Measurements from ENCODE around the gene XYLT1.

The XYLT1 gene

DNA sequence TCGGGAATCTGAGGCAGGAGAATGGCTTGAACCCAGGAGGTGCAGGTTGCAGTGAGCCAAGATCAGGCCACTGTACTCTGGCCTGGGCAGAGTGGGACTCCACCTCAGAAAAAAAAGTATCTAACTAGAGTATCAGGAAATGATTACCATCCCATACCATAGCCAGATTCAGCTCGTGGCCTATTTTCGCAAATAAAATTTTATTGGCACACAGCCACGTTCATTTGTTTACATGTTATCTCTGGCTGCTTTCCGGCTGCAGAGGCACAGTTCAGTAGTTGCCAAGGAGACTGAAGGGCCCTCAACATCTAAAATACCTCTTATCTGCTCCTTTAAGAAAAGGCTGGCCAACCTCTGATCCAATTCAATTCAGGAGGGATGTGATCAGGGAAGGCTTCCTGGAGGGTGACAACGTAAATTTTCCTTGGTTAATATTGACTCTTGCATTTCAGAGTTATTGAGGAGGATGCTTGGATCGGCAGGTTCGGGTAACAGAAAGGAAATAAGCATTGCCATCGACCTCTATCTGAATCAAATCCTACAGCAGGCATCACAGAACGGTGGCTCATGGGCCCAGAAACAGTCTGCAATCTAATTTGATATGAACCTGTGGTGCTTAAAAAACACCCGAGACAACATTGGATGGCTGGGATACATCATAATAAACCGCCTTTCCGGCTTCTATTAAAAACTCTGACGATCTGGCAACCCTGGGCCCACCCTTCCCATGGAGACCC, 73.8 kb downstream of the XYLT1 start:
- no peak for DNase-seq

DNA sequence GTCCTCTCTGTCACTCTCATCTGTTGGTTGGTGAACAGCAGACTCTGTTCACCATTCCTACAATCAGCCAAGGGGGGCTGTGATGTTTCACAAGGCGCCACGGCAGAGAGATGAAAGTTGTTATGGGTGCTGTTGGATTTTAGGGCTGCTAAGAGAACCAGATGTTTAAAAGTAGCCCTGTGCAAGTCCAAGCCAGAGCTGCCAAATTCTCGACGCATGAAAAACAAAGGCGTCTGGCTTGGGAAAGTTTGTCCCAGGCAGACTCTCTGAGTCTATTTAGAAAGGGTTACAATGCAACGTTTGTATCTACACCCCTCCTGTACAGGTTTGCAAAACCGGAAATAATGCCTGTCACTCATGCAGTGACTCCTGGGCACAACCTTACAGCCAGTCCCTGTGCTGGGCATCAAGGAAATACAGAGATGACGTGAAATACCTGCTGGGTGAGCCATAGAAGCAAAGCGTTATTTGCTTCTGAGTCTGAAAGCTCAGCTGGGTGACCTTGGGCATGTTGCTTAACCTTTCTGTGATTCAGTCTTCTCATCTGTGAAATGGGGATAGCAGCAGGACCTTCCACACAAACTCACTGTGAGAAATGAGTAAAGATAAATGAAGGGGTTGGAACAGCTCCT, 74.8 kb downstream of the XYLT1 start:
- no peak for DNase-seq

DNA sequence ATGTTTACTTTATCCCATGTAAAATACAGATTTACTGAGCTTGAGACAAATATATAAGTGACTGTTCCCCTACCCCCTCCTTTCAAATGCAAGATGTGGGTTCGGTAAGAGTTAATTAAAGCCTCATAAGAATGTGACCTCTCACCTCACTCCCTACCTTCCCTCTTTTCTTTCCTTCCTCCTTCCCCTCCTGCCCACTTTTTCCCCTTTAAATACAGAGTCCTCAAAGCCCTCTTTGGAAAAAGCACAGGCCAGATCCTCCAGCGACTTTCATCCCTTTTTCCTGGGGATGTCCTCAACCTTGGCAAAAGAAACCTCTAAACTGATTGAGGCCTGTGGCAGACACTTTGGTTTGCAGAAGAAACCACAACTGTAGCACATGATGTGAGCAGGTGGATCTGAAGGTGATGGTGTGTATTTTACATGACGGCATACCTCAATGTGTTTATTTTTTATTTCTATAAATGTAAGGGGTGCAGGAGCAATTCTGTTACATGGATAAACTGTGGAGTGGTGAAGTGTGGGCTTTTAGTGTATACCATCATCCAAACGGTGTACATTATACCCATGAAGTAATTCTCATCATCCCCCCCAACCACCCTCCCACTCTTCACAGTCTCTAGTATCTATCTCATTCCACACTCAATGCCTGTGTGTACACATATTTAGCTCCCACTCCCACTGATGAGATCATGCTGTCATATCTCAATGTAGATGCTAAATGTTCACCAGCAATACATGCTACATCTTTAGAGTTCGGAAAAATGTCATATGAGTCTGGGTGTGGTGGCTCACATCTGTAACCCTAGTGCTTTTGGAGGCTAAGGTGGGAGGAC, 77.7 kb downstream of the XYLT1 start:
- DNase-seq, result no peak

DNA sequence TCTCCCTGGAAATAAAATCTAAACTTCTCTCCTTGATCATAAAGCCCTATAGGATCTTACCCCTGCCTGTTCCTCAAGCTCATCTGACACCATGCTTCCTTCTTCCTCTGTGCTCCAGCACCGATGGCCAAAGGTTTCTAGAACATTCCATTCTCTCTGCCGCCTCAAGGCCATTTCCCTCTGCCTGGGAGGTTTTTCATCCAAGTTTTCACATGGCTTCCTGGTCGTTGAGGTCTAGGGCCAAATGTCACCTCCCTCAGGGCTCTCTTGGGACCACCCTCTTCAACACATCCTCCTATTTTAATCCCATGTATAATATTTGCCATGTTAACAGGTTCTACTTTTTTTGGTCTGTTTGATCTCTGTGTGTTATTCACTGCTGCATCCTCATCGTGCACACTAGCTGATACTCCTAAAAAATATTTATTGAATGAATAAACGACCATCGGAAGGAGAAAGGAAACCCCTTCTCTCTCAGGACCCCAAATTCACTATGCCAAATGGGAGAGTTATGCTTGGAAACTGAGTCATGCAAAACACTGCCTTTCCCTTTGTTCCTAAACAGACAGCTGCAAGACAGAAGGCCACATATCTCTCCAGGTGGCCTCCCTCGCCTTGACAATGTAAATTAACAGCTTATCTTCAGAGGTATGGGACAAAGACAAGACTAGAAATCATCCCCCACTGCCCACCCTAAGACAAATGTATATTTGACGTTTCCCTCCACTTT, 78.5 kb downstream of the XYLT1 start:
- no peak for DNase-seq

DNA sequence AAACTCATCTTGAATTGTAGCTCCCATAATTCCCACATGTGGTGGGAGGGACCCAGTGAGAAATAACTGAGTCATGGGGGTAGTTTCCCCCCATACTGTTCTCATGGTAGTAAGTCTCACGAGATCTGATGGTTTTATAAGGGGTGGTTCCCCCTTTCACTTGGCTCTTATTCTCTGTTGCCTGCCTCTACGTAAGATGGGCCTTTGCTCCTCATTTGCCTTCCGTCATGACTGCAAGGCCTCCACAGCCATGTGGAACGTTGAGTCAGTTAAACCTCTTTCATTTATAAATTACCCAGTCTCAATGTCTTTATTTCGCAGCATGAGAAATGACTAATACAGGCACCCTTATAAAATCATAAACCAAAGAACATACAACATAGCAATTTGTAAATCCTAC, 79.0 kb downstream of the XYLT1 start:
- no peak for DNase-seq

DNA sequence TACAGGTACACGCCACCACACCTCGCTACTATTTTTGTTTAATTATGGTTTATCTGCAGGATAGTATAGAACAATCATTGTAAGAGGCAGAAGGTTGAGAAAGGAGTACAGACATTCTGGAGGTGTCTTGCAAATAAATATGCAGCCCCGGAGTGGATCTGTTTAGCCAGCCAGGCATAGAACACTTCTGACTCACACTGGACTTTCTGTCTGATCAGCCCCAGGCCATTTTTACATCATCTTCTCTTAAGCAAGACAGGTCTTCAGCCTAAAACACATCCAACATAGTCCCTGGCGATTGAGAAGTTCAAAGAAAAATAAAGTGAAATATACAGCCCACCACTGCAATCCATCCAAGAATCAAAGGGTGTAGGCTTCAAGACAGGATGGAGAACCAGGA, 81.4 kb downstream of the XYLT1 start:
- DNase-seq, result no peak

DNA sequence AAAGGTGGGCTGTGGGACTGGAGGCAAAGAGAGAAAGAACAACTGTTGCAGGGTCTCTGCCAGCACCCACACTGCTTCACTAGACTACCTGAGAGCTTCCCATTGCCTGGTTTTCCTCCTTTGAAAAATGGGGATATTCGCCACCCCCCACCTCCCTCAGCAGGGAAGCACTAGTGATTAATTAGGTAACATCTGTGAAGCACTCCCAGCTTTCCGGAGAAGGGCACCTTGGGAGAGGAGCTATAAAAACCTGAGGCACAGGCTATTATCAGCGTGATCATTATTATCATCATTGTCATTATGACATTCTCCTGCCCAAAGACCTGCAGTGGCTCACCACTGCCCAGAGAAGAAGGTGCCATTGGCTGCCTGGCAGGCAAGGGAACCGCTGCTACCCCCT, 83.5 kb downstream of the XYLT1 start:
- DNase-seq, result no peak

DNA sequence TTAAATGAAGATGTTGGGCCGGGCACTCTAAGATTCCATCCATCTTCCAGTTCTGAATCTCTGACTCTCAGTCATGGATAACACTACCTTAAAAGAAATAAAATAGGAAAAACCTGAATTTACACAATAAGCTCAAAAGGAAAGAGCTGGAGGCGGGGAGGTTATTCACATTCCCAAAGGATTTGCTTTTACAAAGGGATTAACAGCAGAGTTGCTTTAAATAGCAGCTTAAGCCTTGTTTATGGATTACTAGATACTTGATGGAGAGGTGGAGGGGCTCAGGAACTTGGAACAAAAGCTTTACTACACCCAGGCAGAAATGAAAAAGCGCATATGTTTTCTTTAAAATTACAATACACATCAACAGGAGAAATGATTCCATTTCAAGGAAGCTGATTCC, 84.5 kb downstream of the XYLT1 start:
- no peak for DNase-seq

DNA sequence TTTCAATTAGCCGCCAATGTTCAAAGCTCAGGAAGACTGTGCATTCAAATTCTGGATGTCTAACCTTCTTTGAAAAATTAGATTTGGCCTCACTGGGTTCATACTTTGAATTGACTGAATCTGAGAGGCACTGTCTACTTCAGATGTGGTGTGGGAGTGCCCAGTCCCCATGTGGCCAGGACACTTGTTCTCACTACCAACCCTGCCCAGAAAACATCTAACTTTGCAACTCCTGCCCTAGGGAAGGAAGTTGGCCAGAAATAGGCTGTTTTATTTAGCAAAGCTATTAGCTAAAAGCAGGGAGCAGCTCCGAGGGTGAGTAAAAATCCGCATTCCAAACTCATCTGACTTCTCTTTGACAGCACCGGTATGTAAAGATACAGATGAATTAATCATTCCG, 86.3 kb downstream of the XYLT1 start:
- DNase-seq, result no peak

DNA sequence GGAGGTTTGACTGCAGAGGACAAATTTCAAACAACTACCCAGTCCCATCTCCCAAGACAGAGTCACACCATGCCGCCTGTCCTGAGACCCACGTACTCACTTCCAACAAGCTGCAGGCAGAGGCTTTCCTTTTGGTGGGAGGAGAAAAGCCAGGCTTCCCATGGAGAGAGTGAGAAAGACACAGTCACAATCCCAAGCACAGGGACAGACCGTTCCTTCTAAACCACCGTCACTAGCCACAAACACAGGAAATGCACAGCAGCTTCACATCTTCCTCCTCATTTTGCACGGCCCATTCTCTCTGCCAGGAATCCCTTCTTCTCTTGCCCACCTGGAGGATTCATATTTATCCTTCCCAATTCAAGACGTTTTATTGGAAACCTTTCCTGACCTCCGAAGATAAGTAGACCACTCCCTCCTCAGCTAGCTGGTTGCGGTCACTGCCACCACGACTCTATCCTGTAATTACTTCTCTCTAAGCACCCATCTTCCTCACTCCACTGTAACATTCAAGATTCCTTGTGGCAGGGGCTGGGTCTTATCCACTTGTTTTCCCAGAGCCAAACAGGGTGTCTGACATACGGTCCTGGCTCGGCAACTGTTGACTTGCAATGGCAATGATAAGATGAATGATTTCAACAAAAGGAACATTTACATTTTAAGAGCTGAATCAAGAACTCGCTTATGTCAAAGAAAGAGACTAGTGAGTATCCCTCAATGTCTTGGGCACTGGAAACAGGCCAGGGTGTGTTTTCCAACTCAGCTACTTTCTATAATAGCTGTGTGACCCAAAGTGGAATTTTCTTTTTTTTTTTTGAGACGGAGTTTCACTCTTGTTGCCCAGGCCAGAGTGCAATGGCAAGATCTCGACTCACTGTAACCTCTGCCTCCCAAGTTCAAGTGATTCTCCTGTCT, 87.6 kb downstream of the XYLT1 start:
- DNase-seq, result no peak

DNA sequence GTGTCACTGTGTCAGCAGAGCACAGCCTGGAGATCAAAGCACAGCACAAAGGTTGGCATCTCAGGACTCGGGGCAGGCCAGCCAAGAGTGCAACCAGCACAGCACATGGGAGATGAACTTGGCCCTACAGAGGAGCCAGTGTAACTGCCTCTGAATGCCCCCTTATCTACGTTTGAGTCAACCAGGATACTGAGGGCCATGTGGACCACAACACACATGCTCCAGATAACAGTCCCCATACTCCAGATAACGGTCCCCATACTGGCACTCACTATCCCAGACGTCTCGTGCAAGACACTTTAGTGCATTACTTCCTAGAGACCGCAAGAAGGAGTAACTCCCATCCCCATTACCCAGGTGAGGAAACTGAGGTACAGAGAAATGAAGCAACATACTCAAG, 88.2 kb downstream of the XYLT1 start:
- DNase-seq, result no peak

DNA sequence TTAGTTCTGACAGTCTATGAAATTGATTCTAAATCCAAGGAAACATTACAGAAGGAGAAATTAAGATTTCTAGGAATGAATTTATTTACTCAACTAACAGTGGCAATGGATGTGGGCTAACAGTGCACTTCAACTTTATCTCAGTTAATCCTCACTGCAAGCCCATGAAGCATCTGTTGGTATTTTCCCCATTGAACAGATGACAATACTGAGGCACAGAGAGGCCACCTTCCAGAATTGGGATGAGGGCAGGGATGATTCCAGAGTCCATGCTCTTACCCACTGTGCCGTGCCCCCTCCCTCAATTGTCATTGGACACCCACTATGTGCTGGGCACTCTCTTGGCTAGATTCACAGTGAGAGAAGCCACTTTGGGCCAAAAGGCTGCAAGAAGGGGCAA, 89.0 kb downstream of the XYLT1 start:
- no peak for DNase-seq

DNA sequence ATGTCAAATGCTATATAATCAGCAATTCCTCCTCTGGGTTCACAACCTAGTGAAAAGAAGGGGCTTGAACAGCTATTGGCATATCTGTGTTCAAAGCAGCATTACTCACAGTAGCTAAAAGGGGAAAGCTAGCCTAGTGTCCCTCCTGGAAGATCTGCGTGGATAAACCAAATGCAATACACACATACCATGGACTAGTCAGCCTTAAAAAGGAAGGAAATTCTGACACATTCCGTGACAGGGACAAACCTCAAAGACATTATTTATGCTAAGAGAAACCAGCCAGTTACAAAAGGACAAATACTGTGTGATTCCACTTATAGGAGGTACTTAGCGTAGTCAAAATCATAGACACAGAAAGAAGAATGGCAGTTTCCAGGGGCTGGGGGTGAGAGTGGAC, 90.1 kb downstream of the XYLT1 start:
- no peak for DNase-seq

DNA sequence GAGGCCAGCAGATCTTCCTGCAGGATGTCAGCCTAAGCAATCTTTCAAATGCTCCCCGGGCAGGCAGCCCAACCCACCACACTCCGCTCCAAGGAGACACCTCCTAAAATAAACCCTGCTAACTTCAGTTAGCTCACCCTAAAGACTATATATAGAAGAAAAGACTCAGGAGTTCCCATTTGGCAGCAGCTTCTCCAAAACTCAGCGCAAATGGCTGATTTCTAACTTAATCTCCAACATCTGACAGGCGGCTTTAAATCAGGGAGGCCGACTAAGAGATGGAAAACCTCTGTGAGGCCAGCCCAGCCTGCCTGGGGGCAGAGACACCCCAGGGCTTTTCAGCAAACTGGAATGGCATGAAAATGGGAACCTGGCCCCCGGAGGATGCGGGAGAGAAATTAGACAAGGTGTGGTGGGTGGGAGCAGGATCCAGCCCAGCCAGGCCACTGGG, 91.6 kb downstream of the XYLT1 start:
- no peak for DNase-seq

DNA sequence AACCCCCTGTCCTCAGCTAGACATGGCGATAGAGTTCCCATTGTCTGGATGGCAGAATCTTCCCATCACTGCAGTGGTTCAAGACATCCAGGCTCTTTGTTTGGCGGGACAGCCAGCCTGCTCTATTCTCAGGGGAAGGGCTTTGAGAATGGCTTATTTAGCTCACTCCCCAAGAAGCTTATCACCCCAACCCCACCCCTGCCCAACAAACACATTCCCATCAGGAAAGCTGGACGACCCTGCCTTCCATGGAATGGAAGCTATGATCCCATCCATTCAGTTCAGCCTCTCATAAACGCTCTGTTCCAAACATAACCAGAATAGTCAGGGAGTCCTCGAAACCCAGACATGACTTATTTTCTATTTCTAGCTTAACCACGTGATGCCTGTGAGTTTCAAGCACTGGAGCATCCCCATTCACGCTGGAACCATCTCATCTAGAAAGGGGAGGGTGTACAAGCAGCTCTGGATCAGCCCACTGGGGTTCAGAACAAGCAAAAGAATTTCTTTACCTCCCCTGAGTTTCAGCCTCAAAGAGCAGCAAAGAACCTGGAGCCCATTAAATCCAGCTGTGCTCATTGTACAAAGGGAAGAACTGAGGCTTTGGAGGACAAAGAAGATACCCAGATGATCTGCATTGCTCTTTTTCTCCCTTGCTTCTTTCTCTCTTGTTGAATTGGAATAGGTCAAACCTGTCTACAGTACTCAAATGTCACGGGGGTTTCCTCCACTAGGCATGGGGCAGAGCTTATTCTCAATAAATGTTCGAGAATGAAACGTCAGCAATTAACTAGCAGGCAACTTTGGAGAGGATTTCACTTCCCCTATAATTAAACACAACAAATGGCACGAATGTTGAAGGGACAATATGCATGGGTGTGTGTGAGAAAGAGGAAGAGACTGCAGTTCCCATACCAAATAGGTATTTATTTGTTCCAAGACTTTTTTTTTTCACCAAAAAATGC, 93.1 kb downstream of the XYLT1 start:
- no peak for DNase-seq

DNA sequence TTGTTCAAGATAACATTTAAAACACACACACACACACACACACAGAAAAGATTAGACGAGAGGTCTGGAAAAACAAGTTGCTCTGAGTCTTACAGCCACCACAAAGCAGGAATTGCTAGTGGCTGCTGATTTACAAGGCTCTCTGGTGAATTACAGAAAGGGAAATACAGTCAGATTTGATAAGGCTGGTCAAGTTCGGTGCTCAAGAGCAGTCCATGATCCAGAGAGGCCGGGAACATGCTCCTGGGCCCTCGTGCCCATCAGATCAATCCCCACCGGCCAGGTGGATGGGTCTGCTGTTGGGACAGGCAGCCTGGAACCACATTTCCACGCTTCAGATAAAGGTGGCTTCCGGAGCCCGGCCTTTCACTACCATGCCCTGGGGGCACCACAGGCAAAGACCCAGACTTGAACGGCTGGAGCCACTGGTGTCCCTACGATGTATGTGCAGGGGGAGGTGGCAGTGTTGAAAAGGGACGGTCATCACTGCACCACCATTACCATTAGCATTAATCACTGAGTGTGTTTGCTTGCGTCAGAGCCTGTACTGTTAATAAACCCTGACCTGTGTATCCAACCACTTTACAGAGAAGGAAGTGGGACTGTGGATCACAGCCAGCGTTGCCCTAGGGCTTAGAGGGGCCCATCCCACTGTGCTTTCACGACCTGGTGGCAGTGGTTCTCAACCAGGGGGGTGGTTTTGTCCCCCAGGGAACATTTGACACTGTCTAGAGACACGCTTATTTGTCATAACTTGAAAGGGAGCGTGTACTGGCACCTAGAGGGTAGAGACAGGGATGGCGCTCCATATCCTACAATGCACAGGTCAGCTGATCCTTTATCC, 95.1 kb downstream of the XYLT1 start:
- DNase-seq, result no peak

DNA sequence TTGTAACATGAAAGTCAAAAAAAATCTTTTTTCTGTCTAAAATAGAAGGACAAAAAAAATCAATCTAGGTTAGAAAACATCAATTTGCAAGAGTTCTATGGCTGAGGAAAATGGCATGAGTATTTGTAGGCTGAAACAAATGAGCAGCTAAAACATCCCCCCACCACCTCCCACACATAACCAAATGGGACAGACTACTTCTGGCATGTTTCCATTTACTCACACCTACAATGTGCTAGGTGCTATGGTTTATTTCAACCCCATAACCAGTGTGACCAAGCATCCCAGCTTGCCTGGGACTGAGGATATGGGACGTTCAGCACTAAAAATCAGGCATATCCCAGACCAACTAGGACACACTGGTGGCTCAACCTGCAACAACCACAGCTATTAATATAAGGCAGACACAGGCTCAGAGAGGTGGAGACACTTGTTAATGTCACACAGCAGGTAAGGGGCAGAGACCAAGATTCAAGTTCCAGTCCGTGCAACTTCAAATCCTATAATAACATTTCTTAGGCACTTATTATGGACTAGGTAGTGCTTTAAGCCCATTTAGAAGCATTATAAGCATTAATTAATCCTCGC, 96.0 kb downstream of the XYLT1 start:
- no peak for DNase-seq

DNA sequence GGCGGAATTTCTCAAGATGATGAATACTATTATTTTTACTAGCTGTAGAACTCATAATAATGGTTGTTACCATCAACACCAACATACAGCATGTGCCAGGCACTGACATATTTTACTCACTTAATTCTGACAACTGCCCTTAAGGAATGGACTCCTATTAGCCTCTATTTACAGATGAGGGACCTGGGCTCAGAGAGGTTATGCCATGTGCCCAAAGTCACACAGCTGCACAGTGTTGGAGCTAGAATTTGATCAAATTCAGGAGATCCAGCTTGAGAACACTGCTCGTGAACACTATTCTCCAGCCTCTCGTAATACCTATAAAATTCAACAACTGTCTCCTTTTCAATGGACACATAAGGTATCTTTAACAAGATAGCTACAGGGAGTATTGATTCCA, 97.2 kb downstream of the XYLT1 start:
- no peak for DNase-seq

DNA sequence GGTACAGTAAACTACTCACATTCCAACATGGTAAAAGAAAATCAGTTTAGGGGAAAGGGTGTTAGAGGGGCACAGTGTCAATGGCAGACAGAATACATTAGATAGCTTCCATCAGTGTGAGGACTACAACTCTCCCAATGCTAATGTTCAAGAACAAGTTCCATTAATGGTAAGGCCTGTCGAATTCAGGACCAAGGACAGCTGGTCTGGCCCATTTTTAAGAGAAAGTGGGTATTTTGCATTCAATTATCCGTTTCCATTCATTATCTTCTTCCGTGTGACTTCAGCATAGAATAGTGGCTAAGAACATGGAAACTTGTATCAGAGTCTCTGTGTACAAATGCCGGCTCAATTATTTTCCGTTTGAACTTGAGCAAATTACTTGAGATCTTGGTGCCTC, 98.4 kb downstream of the XYLT1 start:
- DNase-seq, result no peak

DNA sequence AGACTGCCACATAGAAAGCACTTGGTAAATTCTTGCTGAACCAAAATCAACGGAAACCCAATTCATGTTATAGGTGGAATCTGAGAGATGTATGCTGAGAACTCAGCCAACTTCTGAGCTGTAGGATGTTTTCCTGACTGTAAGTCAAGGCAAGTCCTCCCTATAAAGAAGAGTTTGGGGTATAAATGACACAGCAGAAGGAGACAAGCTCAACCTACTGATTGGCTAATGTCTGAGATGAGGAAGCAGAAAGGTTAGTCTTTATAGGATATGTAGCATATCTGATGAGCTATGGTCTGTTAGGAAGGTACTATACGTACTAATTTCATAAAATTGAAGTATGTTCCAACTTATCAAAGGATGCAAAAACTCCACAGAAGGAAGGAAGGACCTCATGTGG, 99.5 kb downstream of the XYLT1 start:
- no peak for DNase-seq
